Chondrocyte (in vitro differentiated cells): ENCODE results near the gene CDH15. TPM values are rescaled to one million over a fixed set of nuclear protein-coding genes. Genes with fewer than 3 reads are reported as not detected.
A peak's percentile ranks its signal among the peaks of the same experiment; 100 is the strongest.

Experiments used
- DNase-seq: peaks from one replicate; pipeline ENCODE4 v3.0.0; 2021; ENCODE audit warnings: mixed read lengths, low spot score
- H3K27ac Mint-ChIP-seq: one replicate; pipeline ENCODE4 v1.8.0; 2021; ENCODE audit warnings: mild to moderate bottlenecking, moderate library complexity, mixed read lengths; ENCODE audit not compliant: unreplicated experiment
- H3K27me3 Mint-ChIP-seq: 2 replicates; pipeline ENCODE4 v1.8.0; 2021; ENCODE audit warnings: low read depth, mixed read lengths
- H3K36me3 Mint-ChIP-seq: 2 replicates; pipeline ENCODE4 v1.8.0; 2021; ENCODE audit warnings: low read depth, mixed read lengths
- H3K4me1 Mint-ChIP-seq: 2 replicates; pipeline ENCODE4 v1.8.0; 2021; ENCODE audit warnings: low read depth, mild to moderate bottlenecking, mixed read lengths
- H3K4me3 Mint-ChIP-seq: one replicate; pipeline ENCODE4 v1.8.0; 2021; ENCODE audit warnings: mild to moderate bottlenecking, moderate library complexity, mixed read lengths; ENCODE audit not compliant: unreplicated experiment
- H3K9me3 Mint-ChIP-seq: 2 replicates; pipeline ENCODE4 v1.8.0; 2021; ENCODE audit warnings: low read depth, mixed read lengths
- CTCF ChIP-seq: fragments of 200-600 bp; sonication (generic); IDR thresholded peaks from 2 replicates; pipeline ENCODE4 v1.5.0; 2021; ENCODE audit warnings: antibody characterized with exemption, mild to moderate bottlenecking, moderate library complexity
- total RNA-seq: library from RNA; stranded (reverse); gene quantifications from 3 replicates; pipeline ENCODE4 v1.2.1, GENCODE V29; 2021

CDH15 gene
- total RNA-seq, 1 donor from 2014 or later: 0.20 TPM

- H3K27ac Mint-ChIP-seq: no peak overlapping the region
- no peaks in the 10 kb centered on the region for H3K9me3 Mint-ChIP-seq
- no peak for TF ChIP-seq CTCF
- H3K4me3 Mint-ChIP-seq: no peak overlapping the region
- no peaks in the 10 kb centered on the region for H3K4me1 Mint-ChIP-seq
- DNase-seq: no peak
- peaks cover 16% of the 10 kb centered on the region for H3K36me3 Mint-ChIP-seq
- H3K27me3 Mint-ChIP-seq: no peaks in the 10 kb centered on the region
Measured at GRCh38 chr16:89138513-89138795, 33.1 kb upstream of the CDH15 start.

- no peak overlapping the region for H3K27ac Mint-ChIP-seq
- no peaks in the 10 kb centered on the region for H3K27me3 Mint-ChIP-seq
- H3K36me3 Mint-ChIP-seq: peaks cover 16% of the 10 kb centered on the region
- H3K9me3 Mint-ChIP-seq: no peaks in the 10 kb centered on the region
- DNase-seq: peak; percentile 80
- H3K4me3 Mint-ChIP-seq: no peak overlapping the region
- H3K4me1 Mint-ChIP-seq: no peaks in the 10 kb centered on the region
- no peak for TF ChIP-seq CTCF
Measured at GRCh38 chr16:89138843-89139520, 32.6 kb upstream of the CDH15 start.

- peak; percentile 86 for DNase-seq
- H3K27ac Mint-ChIP-seq: no peak overlapping the region
Measured at GRCh38 chr16:89139907-89140361, 31.6 kb upstream of the CDH15 start.

GRCh38 chr16:89140401-89140800, 31.1 kb upstream of the CDH15 start:
- H3K27me3 Mint-ChIP-seq: no peaks in the 10 kb centered on the region
- no peaks in the 10 kb centered on the region for H3K9me3 Mint-ChIP-seq
- DNase-seq: peak; percentile 62
- H3K4me3 Mint-ChIP-seq: no peak overlapping the region
- H3K27ac Mint-ChIP-seq: no peak overlapping the region
- H3K36me3 Mint-ChIP-seq: peaks cover 11% of the 10 kb centered on the region
- no peaks in the 10 kb centered on the region for H3K4me1 Mint-ChIP-seq
- TF ChIP-seq CTCF: no peak

More at GRCh38 chr16:89139907-89140361, 31.6 kb upstream of the CDH15 start:
- no peaks in the 10 kb centered on the region for H3K4me1 Mint-ChIP-seq
- TF ChIP-seq CTCF: no peak
- H3K36me3 Mint-ChIP-seq: peaks cover 11% of the 10 kb centered on the region
- no peaks in the 10 kb centered on the region for H3K27me3 Mint-ChIP-seq
- no peaks in the 10 kb centered on the region for H3K9me3 Mint-ChIP-seq
- H3K4me3 Mint-ChIP-seq: no peak overlapping the region

GRCh38 chr16:89140981-89141883, 30.3 kb upstream of the CDH15 start:
- no peak overlapping the region for H3K4me3 Mint-ChIP-seq

More at GRCh38 chr16:89140981-89141883, 30.3 kb upstream of the CDH15 start:
- peak; percentile 75 for DNase-seq
- H3K27ac Mint-ChIP-seq: no peak overlapping the region
- H3K4me1 Mint-ChIP-seq: no peaks in the 10 kb centered on the region
- no peaks in the 10 kb centered on the region for H3K27me3 Mint-ChIP-seq
- TF ChIP-seq CTCF: no peak
- peaks cover 9% of the 10 kb centered on the region for H3K36me3 Mint-ChIP-seq
- no peaks in the 10 kb centered on the region for H3K9me3 Mint-ChIP-seq
